ENCODE data around the gene MAN1A1. TPM values are rescaled to one million over a fixed set of nuclear protein-coding genes. Genes with fewer than 3 reads are reported as not detected.
"Not testable (repeated sequence)": the region's sequence is repeated elsewhere in the genome, so short reads cannot be mapped to it uniquely, and the experiment has no call there.

The MAN1A1 gene
- polyA plus RNA-seq, 4 donors: 50.6 to 123 (median 94.3) TPM

GRCh38 chr6:119308991-119309657 is 40.4 kb downstream of the MAN1A1 start:
- DNase-seq (ENCODE audit: low read depth in 4 of 4, low spot score in 3 of 4): no peak

- no peak for DNase-seq (ENCODE audit: low read depth in 4 of 4, low spot score in 3 of 4)
These were observed 41.5 kb downstream of the MAN1A1 start for GRCh38 chr6:119308048-119308570.

GRCh38 chr6:119307056-119307455 is 42.5 kb downstream of the MAN1A1 start:
- DNase-seq (ENCODE audit: low read depth in 4 of 4, low spot score in 3 of 4): no peak

GRCh38 chr6:119306396-119306968 is 43.1 kb downstream of the MAN1A1 start:
- DNase-seq (ENCODE audit: low read depth in 4 of 4, low spot score in 3 of 4): no peak

- DNase-seq (ENCODE audit: low read depth in 4 of 4, low spot score in 3 of 4): no peak
These were observed 46.2 kb downstream of the MAN1A1 start for GRCh38 chr6:119303164-119303887.

- no peak for DNase-seq (ENCODE audit: low read depth in 4 of 4, low spot score in 3 of 4)
These were observed 48.1 kb downstream of the MAN1A1 start for GRCh38 chr6:119301429-119301828.

- DNase-seq (ENCODE audit: low read depth in 4 of 4, low spot score in 3 of 4): no peak
These were observed 49.9 kb downstream of the MAN1A1 start for GRCh38 chr6:119299694-119300093.

GRCh38 chr6:119297049-119297448 is 52.5 kb downstream of the MAN1A1 start:
- no peak for DNase-seq (ENCODE audit: low read depth in 4 of 4, low spot score in 3 of 4)

- no peak for DNase-seq (ENCODE audit: low read depth in 4 of 4, low spot score in 3 of 4)
These were observed 53.2 kb downstream of the MAN1A1 start for GRCh38 chr6:119296036-119297035.

GRCh38 chr6:119294984-119295383 is 54.6 kb downstream of the MAN1A1 start:
- no peak for DNase-seq (ENCODE audit: low read depth in 4 of 4, low spot score in 3 of 4)

GRCh38 chr6:119291060-119291459 is 58.5 kb downstream of the MAN1A1 start:
- DNase-seq (ENCODE audit: low read depth in 4 of 4, low spot score in 3 of 4): not testable (repeated sequence)

GRCh38 chr6:119290306-119290705 is 59.3 kb downstream of the MAN1A1 start:
- DNase-seq (ENCODE audit: low read depth in 4 of 4, low spot score in 3 of 4): no peak

- DNase-seq (ENCODE audit: low read depth in 4 of 4, low spot score in 3 of 4): no peak
These were observed 59.9 kb downstream of the MAN1A1 start for GRCh38 chr6:119289651-119290050.

- no peak for DNase-seq (ENCODE audit: low read depth in 4 of 4, low spot score in 3 of 4)
These were observed 63.5 kb downstream of the MAN1A1 start for GRCh38 chr6:119285908-119286625.

GRCh38 chr6:119284861-119285521 is 64.6 kb downstream of the MAN1A1 start:
- DNase-seq (ENCODE audit: low read depth in 4 of 4, low spot score in 3 of 4): no peak

- DNase-seq (ENCODE audit: low read depth in 4 of 4, low spot score in 3 of 4): no peak
These were observed 65.5 kb downstream of the MAN1A1 start for GRCh38 chr6:119283979-119284545.

- DNase-seq (ENCODE audit: low read depth in 4 of 4, low spot score in 3 of 4): no peak
These were observed 66.3 kb downstream of the MAN1A1 start for GRCh38 chr6:119283214-119283613.

GRCh38 chr6:119280668-119281067 is 68.9 kb downstream of the MAN1A1 start:
- no peak for DNase-seq (ENCODE audit: low read depth in 4 of 4, low spot score in 3 of 4)

- DNase-seq (ENCODE audit: low read depth in 4 of 4, low spot score in 3 of 4): no peak
These were observed 69.5 kb downstream of the MAN1A1 start for GRCh38 chr6:119280080-119280479.

All from left renal pelvis (tissue), 4 donors.